ENCODE data around the gene RIMBP3C. TPM values are rescaled to one million over a fixed set of nuclear protein-coding genes. Genes with fewer than 3 reads are reported as not detected.

Gene RIMBP3C
- polyA plus RNA-seq, 1 donor from 2014 or later, result 0.07 TPM

DNA sequence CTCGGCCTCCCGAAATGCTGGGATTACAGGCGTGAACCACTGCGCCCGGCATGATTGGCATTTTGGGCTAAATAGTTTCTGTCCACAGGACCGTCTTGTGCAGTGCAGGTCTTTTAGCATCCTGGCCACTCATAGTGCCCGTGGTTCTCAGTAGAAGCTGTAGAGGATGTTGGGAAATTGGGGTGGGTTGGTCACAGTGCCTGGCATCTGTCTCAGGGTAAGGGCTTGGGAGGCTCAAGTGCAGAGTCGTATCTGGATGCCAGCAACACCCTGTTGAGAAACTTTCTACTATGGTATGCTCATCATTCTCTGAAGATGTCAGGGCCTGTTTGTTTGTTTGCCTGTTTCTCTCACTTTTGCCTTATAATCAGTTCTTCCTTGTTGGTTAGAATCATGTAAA, 38.1 kb upstream of the RIMBP3C start:
- Histone ChIP-seq H3K27ac (ENCODE audit: low read length) (no peak overlapping the region), H3K4me2 (ENCODE audit: low read length) (no peak overlapping the region), H4K20me1 (ENCODE audit: insufficient read depth) (no peaks in the 10 kb centered on the region), H2AFZ (ENCODE audit: low read depth, low read length) (no peak overlapping the region), H3K27me3 (ENCODE audit: insufficient read depth, low read depth, low read length) (no peaks in the 10 kb centered on the region), H3K4me3 (ENCODE audit: low read length) (no peak overlapping the region), H3K9me2 (ENCODE audit: insufficient read depth, low read length) (no peaks in the 10 kb centered on the region), H3K79me2 (replicated peaks; ENCODE audit: insufficient read depth, low read length) (peaks cover 54% of the 10 kb centered on the region), H3K36me3 (ENCODE audit: insufficient read depth, low read length) (no peaks in the 10 kb centered on the region), H3K9ac (ENCODE audit: low read length) (no peak overlapping the region), H3F3A (ENCODE audit: insufficient read depth, low read length, poor library complexity, severe bottlenecking) (no peaks in the 10 kb centered on the region), H3K9me3 (ENCODE audit: low read length) (no peaks in the 10 kb centered on the region)
- TF ChIP-seq EP300 (conservative IDR thresholded peaks at IDR 0.05; ENCODE audit: poor library complexity, severe bottlenecking), result no peak
- TF ChIP-seq TAF1 (IDR thresholded peaks at IDR 0.05; ENCODE audit: low read depth), result no peak
- TF ChIP-seq, protein P1, sequence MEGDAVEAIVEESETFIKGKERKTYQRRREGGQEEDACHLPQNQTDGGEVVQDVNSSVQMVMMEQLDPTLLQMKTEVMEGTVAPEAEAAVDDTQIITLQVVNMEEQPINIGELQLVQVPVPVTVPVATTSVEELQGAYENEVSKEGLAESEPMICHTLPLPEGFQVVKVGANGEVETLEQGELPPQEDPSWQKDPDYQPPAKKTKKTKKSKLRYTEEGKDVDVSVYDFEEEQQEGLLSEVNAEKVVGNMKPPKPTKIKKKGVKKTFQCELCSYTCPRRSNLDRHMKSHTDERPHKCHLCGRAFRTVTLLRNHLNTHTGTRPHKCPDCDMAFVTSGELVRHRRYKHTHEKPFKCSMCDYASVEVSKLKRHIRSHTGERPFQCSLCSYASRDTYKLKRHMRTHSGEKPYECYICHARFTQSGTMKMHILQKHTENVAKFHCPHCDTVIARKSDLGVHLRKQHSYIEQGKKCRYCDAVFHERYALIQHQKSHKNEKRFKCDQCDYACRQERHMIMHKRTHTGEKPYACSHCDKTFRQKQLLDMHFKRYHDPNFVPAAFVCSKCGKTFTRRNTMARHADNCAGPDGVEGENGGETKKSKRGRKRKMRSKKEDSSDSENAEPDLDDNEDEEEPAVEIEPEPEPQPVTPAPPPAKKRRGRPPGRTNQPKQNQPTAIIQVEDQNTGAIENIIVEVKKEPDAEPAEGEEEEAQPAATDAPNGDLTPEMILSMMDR (IDR thresholded peaks at IDR 0.05; ENCODE audit: poor library complexity, severe bottlenecking), result no peak
- TF ChIP-seq POLR2AphosphoS5 (IDR thresholded peaks at IDR 0.05), result no peak
- no peak for TF ChIP-seq EZH2 (IDR thresholded peaks at IDR 0.05; ENCODE audit: borderline replicate concordance, insufficient read depth, low read length, poor library complexity, severe bottlenecking)
- TF ChIP-seq, protein P2, sequence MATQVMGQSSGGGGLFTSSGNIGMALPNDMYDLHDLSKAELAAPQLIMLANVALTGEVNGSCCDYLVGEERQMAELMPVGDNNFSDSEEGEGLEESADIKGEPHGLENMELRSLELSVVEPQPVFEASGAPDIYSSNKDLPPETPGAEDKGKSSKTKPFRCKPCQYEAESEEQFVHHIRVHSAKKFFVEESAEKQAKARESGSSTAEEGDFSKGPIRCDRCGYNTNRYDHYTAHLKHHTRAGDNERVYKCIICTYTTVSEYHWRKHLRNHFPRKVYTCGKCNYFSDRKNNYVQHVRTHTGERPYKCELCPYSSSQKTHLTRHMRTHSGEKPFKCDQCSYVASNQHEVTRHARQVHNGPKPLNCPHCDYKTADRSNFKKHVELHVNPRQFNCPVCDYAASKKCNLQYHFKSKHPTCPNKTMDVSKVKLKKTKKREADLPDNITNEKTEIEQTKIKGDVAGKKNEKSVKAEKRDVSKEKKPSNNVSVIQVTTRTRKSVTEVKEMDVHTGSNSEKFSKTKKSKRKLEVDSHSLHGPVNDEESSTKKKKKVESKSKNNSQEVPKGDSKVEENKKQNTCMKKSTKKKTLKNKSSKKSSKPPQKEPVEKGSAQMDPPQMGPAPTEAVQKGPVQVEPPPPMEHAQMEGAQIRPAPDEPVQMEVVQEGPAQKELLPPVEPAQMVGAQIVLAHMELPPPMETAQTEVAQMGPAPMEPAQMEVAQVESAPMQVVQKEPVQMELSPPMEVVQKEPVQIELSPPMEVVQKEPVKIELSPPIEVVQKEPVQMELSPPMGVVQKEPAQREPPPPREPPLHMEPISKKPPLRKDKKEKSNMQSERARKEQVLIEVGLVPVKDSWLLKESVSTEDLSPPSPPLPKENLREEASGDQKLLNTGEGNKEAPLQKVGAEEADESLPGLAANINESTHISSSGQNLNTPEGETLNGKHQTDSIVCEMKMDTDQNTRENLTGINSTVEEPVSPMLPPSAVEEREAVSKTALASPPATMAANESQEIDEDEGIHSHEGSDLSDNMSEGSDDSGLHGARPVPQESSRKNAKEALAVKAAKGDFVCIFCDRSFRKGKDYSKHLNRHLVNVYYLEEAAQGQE (IDR thresholded peaks at IDR 0.05; ENCODE audit: borderline replicate concordance), result no peak
- TF ChIP-seq SMC3 (conservative IDR thresholded peaks at IDR 0.05; ENCODE audit: poor library complexity), result no peak
- no peak for TF ChIP-seq RAD21 (conservative IDR thresholded peaks at IDR 0.05)

DNA sequence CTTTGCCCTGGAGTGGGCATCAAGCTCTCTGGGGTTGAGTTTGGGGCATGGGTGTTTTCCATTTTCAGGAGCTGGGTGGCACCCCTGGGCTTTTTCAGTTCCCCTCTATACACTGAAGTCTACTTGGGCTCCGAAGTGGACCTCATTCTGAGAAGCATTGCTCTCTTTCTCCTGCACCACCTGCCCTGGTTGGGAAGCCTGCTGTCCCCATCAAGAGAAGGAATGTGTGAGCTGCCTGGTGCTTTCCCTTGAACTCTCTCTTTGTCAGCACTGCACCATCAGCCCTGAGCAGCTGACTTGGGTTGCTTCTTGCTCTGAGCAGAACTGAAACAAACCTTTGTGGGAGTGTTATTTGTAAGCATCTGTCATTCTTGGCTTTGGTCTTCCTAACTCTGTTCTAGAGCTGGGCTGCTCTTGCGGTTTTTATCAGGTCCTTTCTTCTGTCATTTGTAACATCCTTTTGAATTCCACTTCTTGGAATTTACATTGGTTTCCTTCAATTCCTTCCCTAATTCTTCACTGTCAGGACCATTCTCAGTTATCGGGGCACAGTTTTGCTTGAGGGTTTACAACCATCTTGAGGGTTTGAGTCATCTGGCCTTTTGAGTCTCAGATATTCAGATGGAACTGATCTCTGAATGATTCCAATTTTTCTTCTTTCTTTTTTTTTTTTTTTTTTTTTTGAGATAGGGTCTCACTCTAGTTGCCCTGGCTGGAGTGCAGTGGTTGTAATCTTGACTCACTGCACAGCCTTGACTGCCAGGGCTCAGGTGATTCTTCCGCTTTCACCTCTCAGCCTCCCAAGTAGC, 36.7 kb upstream of the RIMBP3C start:
- H3F3A ChIP-seq (ENCODE audit: insufficient read depth, low read length, poor library complexity, severe bottlenecking), result no peaks in the 10 kb centered on the region
- H3K9me3 ChIP-seq (ENCODE audit: low read length), result no peaks in the 10 kb centered on the region
- no peaks in the 10 kb centered on the region for H3K9me2 ChIP-seq (ENCODE audit: insufficient read depth, low read length)
- H3K27me3 ChIP-seq (ENCODE audit: insufficient read depth, low read depth, low read length), result no peaks in the 10 kb centered on the region
- no peak overlapping the region for H3K9ac ChIP-seq (ENCODE audit: low read length)
- no peak overlapping the region for H2AFZ ChIP-seq (ENCODE audit: low read depth, low read length)
- H3K27ac ChIP-seq (ENCODE audit: low read length), result no peak overlapping the region
- H3K79me2 ChIP-seq (replicated peaks; ENCODE audit: insufficient read depth, low read length), result peaks cover 63% of the 10 kb centered on the region
- H3K4me3 ChIP-seq (ENCODE audit: low read length), result no peak overlapping the region
- H3K36me3 ChIP-seq (ENCODE audit: insufficient read depth, low read length), result no peaks in the 10 kb centered on the region
- peaks cover 5% of the 10 kb centered on the region for H4K20me1 ChIP-seq (ENCODE audit: insufficient read depth)
- TF ChIP-seq POLR2AphosphoS5 (IDR thresholded peaks at IDR 0.05) (no peak), MXI1 (conservative IDR thresholded peaks at IDR 0.05; ENCODE audit: poor library complexity, severe bottlenecking) (no peak), EP300 (conservative IDR thresholded peaks at IDR 0.05; ENCODE audit: poor library complexity, severe bottlenecking) (no peak), EZH2 (IDR thresholded peaks at IDR 0.05; ENCODE audit: borderline replicate concordance, insufficient read depth, low read length, poor library complexity, severe bottlenecking) (no peak), RAD21 (conservative IDR thresholded peaks at IDR 0.05) (no peak), TAF1 (IDR thresholded peaks at IDR 0.05; ENCODE audit: low read depth) (no peak), SMC3 (conservative IDR thresholded peaks at IDR 0.05; ENCODE audit: poor library complexity) (no peak)
- TF ChIP-seq, protein P1 (IDR thresholded peaks at IDR 0.05; ENCODE audit: poor library complexity, severe bottlenecking), result no peak
- TF ChIP-seq, protein P2 (IDR thresholded peaks at IDR 0.05; ENCODE audit: borderline replicate concordance), result no peak
- H3K4me2 ChIP-seq (ENCODE audit: low read length), result no peak overlapping the region
